Activated CD8-positive, alpha-beta memory T cell treated with anti-CD3 and anti-CD28 coated beads, Interleukin-2, amount 10 ng/mL, durations not matched to agents 7 days and 5 days (primary cell): Measurements from ENCODE around the gene PDLIM7. TPM values are rescaled to one million over a fixed set of nuclear protein-coding genes. Genes with fewer than 3 reads are reported as not detected.

Experiments
- total RNA-seq, 2 experiments: library from RNA; stranded (reverse); gene quantifications; one replicate each; pipeline ENCODE4 v1.2.3, GENCODE V29; 2021

Gene PDLIM7
- total RNA-seq, 2 experiments from 2014 or later = 72.9 to 81.2 TPM

Other genes starting within 250 kb of the PDLIM7 start
- gene RAB24, start 193.9 kb downstream of the PDLIM7 start, total RNA-seq = 10 to 100 TPM; 40.5 to 50.8 TPM
- gene PRELID1, start 193.8 kb downstream of the PDLIM7 start, total RNA-seq = 100 to 1,000 TPM; 173 to 228 TPM
- 100 to 1,000 TPM in 1 of 2 experiments, 10 to 100 TPM in 1; 60.2 to 117 TPM for gene MXD3, start 185.7 kb downstream of the PDLIM7 start, total RNA-seq
- gene LMAN2, start 145.9 kb downstream of the PDLIM7 start, total RNA-seq = 100 to 1,000 TPM; 133 to 140 TPM
- gene RGS14, start 139.7 kb downstream of the PDLIM7 start, total RNA-seq = 10 to 100 TPM; 52.3 to 93.0 TPM
- under 1 TPM; 0.19 to 0.85 TPM for gene SLC34A1, start 113.2 kb downstream of the PDLIM7 start, total RNA-seq
- gene PFN3, start 96.9 kb downstream of the PDLIM7 start, total RNA-seq = not detected
- gene F12, start 88.0 kb downstream of the PDLIM7 start, total RNA-seq = 1 to 10 TPM; 1.3 to 2.2 TPM
- gene GRK6, start 70.9 kb downstream of the PDLIM7 start, total RNA-seq = 100 to 1,000 TPM; 112 to 159 TPM
- gene PRR7, start 50.8 kb downstream of the PDLIM7 start, total RNA-seq = 1 to 10 TPM; 3.1 to 5.3 TPM
- gene DBN1, start 24.0 kb downstream of the PDLIM7 start, total RNA-seq = 100 to 1,000 TPM in 1 of 2 experiments, 10 to 100 TPM in 1; 81.5 to 128 TPM
- gene DOK3, start 12.2 kb upstream of the PDLIM7 start, total RNA-seq = 1 to 10 TPM; 3.3 to 5.7 TPM
- gene DDX41, start 19.4 kb upstream of the PDLIM7 start, total RNA-seq = 100 to 1,000 TPM; 126 to 130 TPM
- 100 to 1,000 TPM in 1 of 2 experiments, 10 to 100 TPM in 1; 77.5 to 116 TPM for gene FAM193B, start 57.0 kb upstream of the PDLIM7 start, total RNA-seq
- 100 to 1,000 TPM in 1 of 2 experiments, 10 to 100 TPM in 1; 99.9 to 111 TPM for gene TMED9, start 94.6 kb upstream of the PDLIM7 start, total RNA-seq
- 10 to 100 TPM; 16.8 to 17.2 TPM for gene B4GALT7, start 102.5 kb upstream of the PDLIM7 start, total RNA-seq